ENCODE measurements around the gene MTHFS.

DNA sequence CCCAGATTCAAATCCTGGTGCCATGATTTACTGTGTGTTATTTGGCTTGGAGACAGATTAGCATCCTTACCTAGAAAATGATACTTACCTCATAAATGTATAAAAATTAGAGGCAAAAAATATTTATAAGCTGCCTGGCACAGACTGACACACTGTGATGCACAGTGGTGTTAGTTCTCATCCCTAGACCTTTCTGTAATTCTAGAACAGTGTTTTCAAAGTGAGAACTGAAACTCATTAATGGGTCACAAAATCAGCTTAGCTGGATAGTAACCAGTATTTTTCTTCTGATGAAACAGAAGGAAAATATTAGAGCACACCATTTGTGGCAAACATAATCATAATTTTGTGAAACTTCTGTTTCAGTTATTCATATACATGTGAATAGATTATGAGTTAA, 17.9 kb upstream of the MTHFS start:
- TF ChIP-seq POLR2AphosphoS5 (IDR thresholded peaks at IDR 0.05) (no peak), POLR2A (IDR thresholded peaks at IDR 0.05) (no peak)
